ENCODE measurements around the gene NCBP2L. TPM values are rescaled to one million over a fixed set of nuclear protein-coding genes. Genes with fewer than 3 reads are reported as not detected.

The NCBP2L gene
- total and polyA plus RNA-seq, 2 experiments from 2014 or later, result not detected

GRCh38 chrX:107736781-107737531, 40.6 kb upstream of the NCBP2L start (continued):
- TF ChIP-seq ZNF462 (CRISPR knock-in tag; IDR thresholded peaks at IDR 0.05), result no peak

GRCh38 chrX:107738272-107738671, 39.3 kb upstream of the NCBP2L start:
- peaks cover 6% of the 10 kb centered on the region for H3K27me3 Mint-ChIP-seq (ENCODE audit: insufficient read depth, low read depth, poor library complexity)
- H3F3A ChIP-seq (replicated peaks; ENCODE audit: low read depth), result no peaks in the 10 kb centered on the region
- H3K4me1 ChIP-seq (ENCODE audit: insufficient read depth), result peaks cover 12% of the 10 kb centered on the region; the same call in 1 of the 2 replicates
- no peak overlapping the region for H3K27ac Mint-ChIP-seq
- H3K36me3 Mint-ChIP-seq (ENCODE audit: low read depth), result no peaks in the 10 kb centered on the region
- ATAC-seq (no peak), DNase-seq (ENCODE audit: low spot score) (no peak)
- H4K20me1 ChIP-seq (replicated peaks; ENCODE audit: insufficient read depth), result no peaks in the 10 kb centered on the region
- H2AFZ ChIP-seq, result no peak overlapping the region
- peaks cover 24% of the 10 kb centered on the region for H3K4me1 Mint-ChIP-seq
- H3K79me2 ChIP-seq (replicated peaks; ENCODE audit: insufficient read depth), result no peaks in the 10 kb centered on the region
- no peak overlapping the region for H3K4me3 ChIP-seq
- no peaks in the 10 kb centered on the region for H3K27me3 ChIP-seq (ENCODE audit: insufficient read depth)
- no peaks in the 10 kb centered on the region for H3K36me3 ChIP-seq (ENCODE audit: insufficient read depth)
- TF ChIP-seq ZNF462 (CRISPR knock-in tag; IDR thresholded peaks at IDR 0.05) (no peak), CTCF (conservative IDR thresholded peaks at IDR 0.05; ENCODE audit: low read depth in 2 of 2) (no peak), STAT1 (IDR thresholded peaks at IDR 0.05; ENCODE audit: unreplicated experiment) (no peak)
- no peak overlapping the region for H3K27ac ChIP-seq (ENCODE audit: low read depth)
- no peaks in the 10 kb centered on the region for H3K9me3 Mint-ChIP-seq
- no peak overlapping the region for H3K4me3 Mint-ChIP-seq
- H3K4me2 ChIP-seq, result no peak overlapping the region
- no peaks in the 10 kb centered on the region for H3K9me2 ChIP-seq (ENCODE audit: insufficient read depth)

Data from GM23338 (cell line).